ENCODE results near the gene RUNX1.

RUNX1 gene

DNA sequence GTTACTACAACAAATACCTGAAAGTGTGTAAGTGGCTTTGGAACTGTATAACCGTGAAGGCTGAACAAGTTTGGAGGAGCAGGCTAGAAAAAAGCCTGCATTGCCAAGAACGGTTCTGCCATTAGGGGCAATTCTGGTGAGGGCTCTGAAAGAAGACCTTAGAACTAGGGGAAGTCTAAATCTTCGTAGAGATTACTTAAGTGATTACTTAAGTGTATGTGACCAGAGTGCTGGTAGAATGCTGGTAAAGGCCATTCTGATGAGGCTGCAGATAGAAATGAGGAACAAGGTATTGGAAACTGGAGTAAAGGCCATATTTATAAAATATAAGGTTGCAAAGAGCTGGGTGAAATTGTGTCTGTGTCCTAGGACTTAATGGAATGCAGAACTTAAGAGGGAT lies 222.3 kb downstream of the RUNX1 start:
- no peak for DNase-seq (ENCODE audit: low read depth)

DNA sequence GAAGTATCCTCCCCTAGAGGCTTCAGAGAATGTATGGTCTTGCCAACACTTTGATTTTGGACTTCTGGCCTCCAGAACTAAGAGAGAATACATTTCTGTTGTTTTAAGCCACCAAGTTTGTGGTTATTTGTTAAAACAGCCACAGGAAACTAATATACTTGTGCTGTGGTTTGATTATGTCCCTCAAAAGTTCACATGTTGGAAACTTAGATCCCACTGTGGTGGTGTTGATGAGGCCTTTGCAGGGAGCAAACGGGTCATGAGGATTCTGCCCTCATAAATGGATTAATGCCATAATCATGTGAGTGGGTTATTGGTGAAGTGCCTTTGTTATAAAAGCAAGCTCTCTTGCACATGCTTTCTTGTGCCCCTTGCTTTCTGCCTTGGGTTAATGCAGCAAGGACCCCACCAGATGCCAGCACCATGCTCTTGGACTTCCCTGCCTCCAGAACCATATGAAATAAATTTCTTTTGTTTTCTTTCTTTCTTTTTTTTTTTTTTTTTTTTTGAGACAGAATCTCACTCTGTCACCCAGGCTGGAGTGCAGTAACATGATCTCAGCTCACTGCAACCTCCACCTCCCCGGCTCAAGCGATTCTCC lies 223.1 kb downstream of the RUNX1 start:
- no peak overlapping the region for H3K4me3 ChIP-seq (ENCODE audit: low read depth, low read length)
- no peak for DNase-seq (ENCODE audit: low read depth)

More for the DNA sequence above, 222.3 kb downstream of the RUNX1 start:
- no peak overlapping the region for H3K4me3 ChIP-seq (ENCODE audit: low read depth, low read length)

DNA sequence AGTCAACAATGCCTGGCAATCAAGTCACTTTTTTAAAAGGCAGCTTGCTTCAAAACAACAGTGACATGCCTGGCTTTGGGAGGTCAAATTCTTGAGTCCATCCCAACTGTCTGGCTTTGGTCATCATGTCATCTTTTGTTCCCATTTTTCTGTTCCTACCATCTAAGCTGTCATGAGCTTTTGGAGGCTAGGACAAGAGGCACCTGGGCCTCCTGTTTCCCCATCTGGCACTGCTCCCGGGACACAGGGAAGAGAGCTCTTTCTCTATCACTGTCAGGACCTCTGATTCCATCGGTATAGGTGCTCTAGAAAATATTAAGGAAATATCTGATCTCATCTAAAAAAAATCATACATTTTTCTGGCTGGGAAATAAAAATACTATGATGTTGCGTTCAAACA lies 224.0 kb downstream of the RUNX1 start:
- no peak for DNase-seq (ENCODE audit: low read depth)
- no peak overlapping the region for H3K4me3 ChIP-seq (ENCODE audit: low read depth, low read length)

DNA sequence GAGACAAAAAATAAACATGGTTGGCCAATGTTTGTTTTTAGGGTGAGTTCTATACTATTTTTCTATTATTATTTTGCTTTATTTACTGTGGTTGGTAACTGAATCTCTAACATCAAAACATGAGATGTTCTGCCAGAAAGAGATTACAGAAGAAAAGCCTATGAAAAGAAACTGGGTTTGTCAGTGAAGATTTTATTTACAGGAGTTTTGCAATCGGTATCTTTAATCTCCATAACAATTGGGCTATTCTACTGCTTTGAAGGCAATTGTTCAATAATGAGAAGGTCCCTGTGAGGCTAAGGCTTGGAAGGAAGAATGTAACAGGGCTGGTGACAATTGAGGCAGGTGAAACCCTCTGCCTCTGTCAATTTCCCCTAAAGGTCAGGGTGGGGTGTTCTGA lies 224.8 kb downstream of the RUNX1 start:
- no peak overlapping the region for H3K4me3 ChIP-seq (ENCODE audit: low read depth, low read length)
- DNase-seq (ENCODE audit: low read depth): no peak

DNA sequence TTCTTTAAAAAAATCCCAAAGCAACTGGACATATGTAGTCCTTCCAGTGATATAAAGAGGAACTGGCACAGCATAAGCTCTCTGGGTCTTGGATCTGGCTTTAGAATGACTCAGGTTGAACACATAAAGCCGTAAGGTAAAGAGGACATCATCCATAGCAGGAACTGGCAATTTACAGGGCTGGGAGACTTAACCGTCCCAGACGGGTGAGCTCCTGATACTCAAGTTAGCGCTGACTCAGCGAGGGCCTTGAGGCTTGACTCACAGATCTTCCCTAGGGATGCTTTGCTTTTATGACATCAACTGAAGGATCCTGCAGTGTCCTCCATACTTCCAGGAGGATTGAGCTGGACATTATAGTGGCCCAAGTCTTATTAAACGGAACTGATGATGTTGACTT lies 226.2 kb downstream of the RUNX1 start:
- DNase-seq (ENCODE audit: low read depth): peak; percentile 77
- H3K4me3 ChIP-seq (ENCODE audit: low read depth, low read length): no peak overlapping the region

DNA sequence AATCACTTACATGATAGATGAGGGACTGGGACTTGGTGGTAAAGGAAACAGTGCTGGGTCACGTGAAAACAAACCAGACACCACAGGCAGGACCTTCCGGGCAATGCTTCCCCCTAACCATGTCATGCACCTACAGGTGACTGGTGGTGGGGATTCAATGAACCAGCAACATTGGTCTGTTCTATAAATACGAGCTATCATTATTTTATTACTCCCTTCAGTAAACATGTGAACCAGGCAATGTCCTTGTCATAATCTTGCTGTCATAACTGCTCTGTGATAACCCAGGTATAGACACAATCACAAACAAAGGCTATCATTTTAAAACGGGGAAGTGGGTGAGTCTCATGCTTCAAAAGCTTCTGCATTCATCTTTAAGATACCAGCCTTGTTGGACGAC lies 226.9 kb downstream of the RUNX1 start:
- no peak for DNase-seq (ENCODE audit: low read depth)
- no peak overlapping the region for H3K4me3 ChIP-seq (ENCODE audit: low read depth, low read length)

DNA sequence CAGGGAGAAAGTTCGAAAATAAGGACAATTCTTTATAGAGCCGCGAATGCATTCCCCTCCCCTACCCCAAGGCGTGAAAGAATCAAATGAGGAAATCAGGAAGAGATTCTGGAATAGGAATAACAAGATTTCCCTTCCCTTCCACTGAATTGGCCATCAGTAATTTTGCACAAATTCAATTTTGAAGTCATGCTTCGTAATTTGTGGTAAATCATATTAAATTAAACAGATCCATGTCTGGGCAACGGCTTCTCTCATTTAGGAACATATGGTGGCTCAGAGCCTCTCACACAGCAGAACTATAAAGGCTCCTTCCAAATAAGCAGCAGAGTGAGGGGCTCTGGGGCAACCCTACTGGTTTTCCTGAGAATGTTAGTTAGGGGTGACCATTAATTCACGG lies 227.4 kb downstream of the RUNX1 start:
- H3K4me3 ChIP-seq (ENCODE audit: low read depth, low read length): no peak overlapping the region
- DNase-seq (ENCODE audit: low read depth): no peak

DNA sequence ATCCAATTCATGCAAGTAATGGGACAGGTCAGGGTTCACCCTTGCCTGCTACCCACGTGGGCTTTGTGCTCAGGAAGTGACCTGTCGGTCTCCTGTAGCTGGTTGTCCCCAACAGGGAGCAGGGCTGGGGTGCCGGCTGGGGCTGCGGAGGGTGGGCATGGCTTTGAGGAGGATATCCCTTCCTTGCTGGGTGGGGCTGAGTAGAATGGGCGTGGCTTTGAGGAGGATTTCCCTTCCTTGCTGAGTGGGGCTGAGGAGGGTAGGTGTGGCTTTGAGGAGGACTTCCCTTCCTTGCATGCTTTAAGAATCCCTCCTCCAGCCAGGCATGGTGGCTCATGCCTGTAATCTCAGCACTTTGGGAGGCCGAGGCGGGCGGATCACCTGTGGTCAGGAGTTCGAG lies 229.1 kb downstream of the RUNX1 start:
- DNase-seq (ENCODE audit: low read depth): no peak
- H3K4me3 ChIP-seq (ENCODE audit: low read depth, low read length): no peak overlapping the region

DNA sequence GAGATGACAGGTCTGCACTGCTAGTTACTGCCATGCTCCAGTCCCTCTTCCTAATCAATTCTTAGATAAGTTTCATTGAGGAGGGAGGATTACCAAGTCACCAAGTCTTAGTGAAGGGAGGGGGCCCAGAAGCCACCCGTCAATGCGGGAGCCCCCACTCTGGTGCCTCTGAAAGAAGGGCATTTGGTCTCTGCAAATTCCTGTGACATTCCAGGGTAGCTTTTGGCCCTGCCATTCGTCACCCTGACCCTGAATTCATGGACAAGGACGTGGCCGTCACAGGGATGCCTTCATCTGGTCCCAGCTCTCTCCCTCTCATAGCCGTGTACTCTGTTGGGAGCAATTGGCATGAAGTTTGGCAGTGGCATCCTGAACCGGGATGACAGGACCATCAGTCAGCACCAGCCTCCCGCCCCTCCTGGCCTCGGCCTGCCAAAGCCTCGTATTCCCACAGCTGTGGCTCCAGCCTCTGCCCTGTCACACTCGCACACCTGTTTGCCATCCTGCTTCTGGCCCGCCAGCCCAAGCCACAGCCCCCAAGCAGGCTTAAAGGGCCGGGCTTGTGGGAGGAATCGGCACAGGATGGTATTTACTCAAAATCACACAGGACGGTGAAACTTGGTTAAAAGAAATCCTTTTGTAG lies 229.6 kb downstream of the RUNX1 start:
- DNase-seq (ENCODE audit: low read depth): no peak

DNA sequence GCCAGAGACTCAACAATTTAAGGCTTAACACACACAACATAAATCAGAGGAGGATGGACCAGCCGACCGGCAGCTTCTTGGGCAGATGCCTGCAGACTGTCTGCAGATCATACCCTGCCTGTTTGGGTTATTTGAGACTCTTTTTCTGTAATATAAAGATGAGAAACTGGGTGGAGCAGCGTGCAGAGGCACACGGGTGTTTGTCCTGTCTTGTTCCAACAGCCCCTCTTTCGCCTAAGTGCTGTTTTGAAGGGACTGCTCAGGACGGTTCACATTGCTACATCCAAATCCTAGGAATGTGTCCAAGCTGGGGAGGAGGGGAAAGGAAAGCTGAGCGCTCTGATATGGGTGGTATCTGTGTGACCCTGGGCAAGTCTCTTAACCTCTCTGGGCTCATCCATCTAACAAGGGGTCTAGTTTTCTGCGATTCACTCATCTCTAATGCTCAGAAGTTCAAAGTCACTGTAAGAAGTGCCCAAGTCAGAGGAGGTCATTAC lies 230.4 kb downstream of the RUNX1 start:
- H3K4me3 ChIP-seq (ENCODE audit: low read depth, low read length): no peak overlapping the region
- no peak for DNase-seq (ENCODE audit: low read depth)

More for the DNA sequence above, 229.6 kb downstream of the RUNX1 start:
- H3K4me3 ChIP-seq (ENCODE audit: low read depth, low read length): no peak overlapping the region

DNA sequence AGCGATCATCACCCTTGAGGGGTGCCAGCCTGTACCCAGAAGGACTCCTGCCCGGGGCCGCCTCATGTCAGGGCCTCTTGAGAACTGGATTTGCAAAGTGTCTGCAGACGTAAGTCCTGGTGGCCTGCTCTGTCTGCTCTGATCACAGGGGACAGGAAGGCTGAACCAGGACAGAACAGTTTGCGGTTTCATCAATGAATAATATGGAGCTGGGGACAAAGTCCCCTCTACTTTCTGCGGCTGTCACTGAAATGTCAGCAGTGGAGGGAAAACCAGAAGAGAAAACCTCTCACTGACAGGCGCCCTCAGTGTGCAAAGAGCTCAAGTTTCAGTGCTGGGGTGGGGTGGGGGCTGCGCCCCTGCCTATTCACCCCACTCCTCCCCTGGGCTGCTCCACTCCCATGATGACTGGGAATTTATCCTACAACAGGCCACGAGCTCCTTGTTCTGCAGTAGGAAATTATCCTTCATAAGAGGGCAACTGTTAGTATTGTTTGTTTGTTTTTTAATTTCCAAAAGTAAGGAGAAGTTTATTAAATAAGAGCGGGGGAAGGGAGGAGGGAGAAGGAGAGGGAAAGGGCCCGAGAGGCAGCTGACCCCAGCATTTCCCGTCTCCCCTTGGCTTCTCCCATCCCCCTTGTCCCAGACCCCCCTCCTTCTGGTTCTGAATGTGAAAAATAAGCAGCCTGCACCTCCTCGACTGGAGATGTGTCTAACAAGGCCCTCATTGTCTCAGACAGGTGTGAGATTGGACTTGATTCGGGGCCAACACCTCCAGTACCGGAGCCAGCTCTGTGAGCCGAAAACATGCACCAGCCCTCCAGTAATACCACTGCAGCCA lies 231.1 kb downstream of the RUNX1 start:
- no peak for DNase-seq (ENCODE audit: low read depth)
- no peak overlapping the region for H3K4me3 ChIP-seq (ENCODE audit: low read depth, low read length)

DNA sequence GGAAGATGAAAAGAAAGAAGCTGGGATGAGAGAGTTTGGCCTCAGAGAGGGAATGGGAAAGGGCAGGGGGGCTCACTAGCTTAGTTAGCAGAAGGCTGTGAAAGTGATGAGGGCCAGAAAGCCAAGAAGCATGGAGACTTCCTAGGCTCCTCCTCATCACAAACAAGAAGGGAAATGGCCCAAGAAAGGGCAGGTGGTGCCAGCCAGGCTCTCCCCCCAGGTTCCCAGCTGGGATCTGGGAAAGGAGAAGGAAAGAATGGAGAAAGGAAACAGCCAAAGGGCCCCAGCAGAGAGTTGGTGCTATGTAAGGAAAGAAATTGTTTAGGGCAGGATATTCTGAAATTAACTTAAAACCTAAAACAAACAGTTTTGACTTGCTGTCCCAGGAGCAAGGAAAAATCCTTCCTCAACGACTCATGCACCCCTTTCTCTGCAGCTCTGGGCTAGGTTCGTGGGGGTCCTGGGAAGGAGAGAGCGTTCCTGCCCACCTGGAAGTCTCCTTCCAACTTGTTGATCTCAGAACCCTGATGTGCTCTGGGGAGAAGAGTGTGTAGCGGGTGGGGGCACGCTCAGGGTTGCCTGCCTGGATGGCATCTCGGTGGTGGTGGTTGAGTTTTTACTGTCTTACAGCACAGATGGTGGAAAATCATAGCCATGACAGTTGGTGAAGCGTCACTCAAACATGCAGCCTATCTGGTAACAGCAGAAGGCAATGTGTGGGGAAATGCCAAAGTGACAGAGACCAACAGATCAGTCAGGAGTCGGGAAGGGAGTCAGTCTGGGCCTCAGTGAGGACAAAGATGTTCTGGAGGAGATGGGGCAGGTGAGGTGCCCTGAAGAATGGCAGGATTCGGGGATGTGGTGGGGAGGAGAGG lies 233.0 kb downstream of the RUNX1 start:
- no peak for DNase-seq (ENCODE audit: low read depth)
- H3K4me3 ChIP-seq (ENCODE audit: low read depth, low read length): no peak overlapping the region

DNA sequence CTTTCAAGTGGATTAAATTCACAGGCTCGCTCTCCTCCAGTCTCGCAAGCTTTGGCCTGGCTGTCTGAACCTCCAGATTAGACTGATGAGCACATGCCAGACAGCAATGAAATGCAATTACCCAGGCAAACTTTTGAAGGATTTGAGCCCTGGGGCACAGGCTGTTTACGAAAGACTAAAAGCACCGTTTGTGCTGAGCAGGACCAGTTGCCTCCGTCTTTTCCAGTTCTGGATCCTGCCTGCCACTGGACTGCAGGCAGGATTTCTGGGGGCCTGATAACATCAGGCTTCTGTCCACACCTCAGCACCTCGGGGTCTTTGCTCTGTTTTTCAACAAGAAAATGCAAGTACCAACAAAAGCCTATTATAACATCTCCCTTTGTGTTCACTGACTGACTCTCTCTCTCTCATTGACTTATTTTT lies 234.6 kb downstream of the RUNX1 start:
- no peak for DNase-seq (ENCODE audit: low read depth)
- H3K4me3 ChIP-seq (ENCODE audit: low read depth, low read length): no peak overlapping the region

DNA sequence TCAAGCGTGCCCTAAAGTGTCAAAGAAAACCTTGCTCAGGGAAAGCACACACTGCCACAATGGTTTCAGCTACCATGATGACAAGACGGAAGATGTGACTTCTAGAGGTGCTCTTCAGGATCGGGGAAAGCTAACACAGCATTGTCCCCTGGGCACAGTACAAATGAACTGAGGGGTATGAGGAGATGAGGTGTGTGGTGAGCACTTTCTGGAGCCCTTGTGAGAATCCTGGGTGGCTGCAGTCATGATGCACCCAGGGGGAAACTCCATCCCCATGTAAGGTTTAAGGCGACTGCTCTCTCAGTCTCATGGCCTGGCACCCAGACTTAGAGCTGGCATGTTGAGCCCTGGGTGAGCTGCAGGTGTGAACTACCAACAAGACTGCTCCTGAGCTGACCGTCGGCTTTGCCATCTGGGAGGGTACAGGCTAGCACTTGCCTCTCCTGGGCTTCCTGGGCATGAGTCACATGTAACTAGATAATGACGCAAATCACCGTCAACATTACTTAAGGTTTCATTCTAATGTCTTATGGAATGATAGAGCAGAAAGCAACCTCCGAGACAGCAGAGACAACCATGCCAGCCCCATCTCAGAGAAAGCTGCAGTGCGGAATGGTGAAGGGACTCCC lies 235.7 kb downstream of the RUNX1 start:
- H3K4me3 ChIP-seq (ENCODE audit: low read depth, low read length): no peak overlapping the region
- DNase-seq (ENCODE audit: low read depth): peak; percentile 50

DNA sequence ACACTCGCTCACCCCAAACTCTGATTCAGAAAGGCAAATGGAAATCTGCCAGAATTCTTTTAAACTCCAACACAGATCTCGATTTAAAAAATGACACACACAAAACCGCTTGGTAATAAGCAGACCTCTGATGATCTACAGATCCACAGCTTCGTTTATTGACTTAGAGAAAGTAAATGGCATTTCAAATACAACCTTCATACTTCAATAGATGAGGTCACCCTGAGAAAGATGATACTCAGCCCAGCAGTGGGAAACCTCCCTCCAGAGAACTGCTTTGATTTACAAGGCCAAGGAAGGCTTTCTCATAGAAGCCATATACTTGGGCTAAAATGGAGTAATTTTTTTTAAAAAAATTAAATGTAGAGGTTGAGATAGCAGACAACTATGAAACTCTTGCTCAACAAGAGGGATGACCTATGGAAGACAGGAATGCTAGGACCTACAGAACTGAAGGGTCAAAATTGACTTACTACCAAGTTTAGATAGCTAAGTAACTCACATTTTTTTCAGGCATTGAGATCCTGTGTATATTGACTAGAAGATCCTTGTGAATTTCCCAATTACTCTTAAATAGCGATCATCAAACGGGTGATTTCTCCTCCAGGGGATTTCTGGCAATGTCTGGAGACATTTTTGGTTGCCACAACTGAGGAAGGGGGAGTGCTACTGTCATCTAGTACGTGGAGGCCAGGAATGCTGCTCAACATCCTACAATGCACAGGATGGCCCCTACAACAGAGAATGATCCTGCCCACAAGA lies 236.4 kb downstream of the RUNX1 start:
- DNase-seq (ENCODE audit: low read depth): peak; percentile 96
- H3K4me3 ChIP-seq (ENCODE audit: low read depth, low read length): no peak overlapping the region

DNA sequence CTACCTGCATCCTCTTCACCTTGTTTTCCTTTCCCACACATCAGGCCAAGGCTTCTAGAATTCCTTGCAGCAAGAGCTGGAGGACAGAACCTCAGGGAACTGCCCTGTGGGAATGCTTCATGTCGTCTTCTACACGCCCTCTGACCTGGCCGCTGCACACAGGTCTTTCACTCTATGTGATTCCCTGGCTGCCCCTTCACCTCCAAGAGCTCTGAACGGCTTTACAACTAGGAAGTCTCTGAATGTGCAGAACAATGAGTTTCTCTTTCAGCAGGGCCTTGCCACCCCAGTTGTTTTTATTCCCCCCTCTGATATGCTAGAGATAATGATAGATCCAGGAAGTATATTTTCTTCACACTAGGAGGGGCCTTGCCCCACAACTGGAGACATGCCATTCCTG lies 237.7 kb downstream of the RUNX1 start:
- DNase-seq (ENCODE audit: low read depth): no peak
- no peak overlapping the region for H3K4me3 ChIP-seq (ENCODE audit: low read depth, low read length)

DNA sequence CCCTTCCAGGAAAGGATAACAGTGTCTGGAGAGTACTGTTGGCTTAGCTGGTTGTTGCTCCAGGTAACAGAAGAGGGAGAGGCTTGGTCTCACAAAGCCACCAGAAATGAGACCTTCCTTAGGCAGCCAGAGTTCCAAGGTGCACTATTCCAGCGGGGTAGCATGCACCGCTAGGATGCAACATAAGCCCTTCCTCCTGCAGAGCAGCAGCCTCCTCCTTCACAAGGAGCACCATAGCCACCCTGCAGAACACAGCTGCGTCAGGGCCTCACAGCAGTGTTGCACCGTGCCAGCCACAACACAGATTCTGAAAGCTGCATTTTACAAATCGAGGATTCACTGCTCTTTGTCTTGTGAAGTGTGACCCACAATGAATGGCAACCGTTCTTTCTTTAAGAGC lies 238.3 kb downstream of the RUNX1 start:
- no peak for DNase-seq (ENCODE audit: low read depth)
- no peak overlapping the region for H3K4me3 ChIP-seq (ENCODE audit: low read depth, low read length)

DNA sequence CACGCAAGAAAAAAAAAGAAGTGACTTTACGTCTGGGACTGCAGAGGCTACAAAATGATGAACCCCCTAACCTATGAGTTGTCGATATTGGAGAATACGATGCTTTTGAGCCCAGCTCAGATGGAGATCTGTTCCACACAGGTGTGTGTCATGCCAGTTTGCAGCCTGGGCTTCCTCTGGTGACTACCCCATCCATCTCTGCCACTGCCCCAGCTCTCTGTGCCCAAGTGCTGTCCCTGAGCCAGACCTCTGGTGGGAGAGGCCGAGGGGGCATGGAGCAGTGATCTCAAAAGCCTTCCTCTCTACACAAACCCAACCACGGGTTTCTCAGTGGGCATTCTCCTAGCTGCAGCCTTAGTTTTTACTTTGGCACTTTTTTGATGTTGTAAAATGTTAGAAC lies 239.3 kb downstream of the RUNX1 start:
- no peak overlapping the region for H3K4me3 ChIP-seq (ENCODE audit: low read depth, low read length)
- DNase-seq (ENCODE audit: low read depth): no peak
